Hepatocyte (in vitro differentiated cells): ENCODE measurements around the gene KDM8. TPM values are rescaled to one million over a fixed set of nuclear protein-coding genes. Genes with fewer than 3 reads are reported as not detected.

Experiments used
- DNase-seq: peaks from one replicate; pipeline ENCODE4 v3.0.0-alpha.2; 2016; ENCODE audit warnings: low spot score
- H2AFZ ChIP-seq: fragments of 200-600 bp; sonication (generic); 2 replicates; pipeline ENCODE4 v1.6.0; 2016; ENCODE audit warnings: antibody characterized with exemption, mild to moderate bottlenecking
- H3K27ac ChIP-seq: fragments of 200-600 bp; sonication (generic); 2 replicates; pipeline ENCODE4 v1.5.1; 2016; ENCODE audit warnings: mild to moderate bottlenecking
- H3K27me3 ChIP-seq: fragments of 200-600 bp; sonication (generic); 2 replicates; pipeline ENCODE4 v1.6.1; 2016
- H3K36me3 ChIP-seq: fragments of 200-600 bp; sonication (generic); replicated peaks from 2 replicates; pipeline ENCODE4 v1.5.1; 2016; ENCODE audit warnings: low read depth; ENCODE audit not compliant: insufficient read depth
- H3K4me1 ChIP-seq: fragments of 200-600 bp; sonication (generic); 2 replicates; pipeline ENCODE4 v1.5.1; 2016; ENCODE audit warnings: mild to moderate bottlenecking, moderate library complexity; ENCODE audit not compliant: insufficient read depth
- H3K4me2 ChIP-seq: fragments of 200-600 bp; sonication (generic); 2 replicates; pipeline ENCODE4 v1.6.0; 2016
- H3K4me3 ChIP-seq: fragments of 200-600 bp; sonication (generic); 2 replicates; pipeline ENCODE4 v1.5.1; 2016; ENCODE audit warnings: mild to moderate bottlenecking
- H3K79me2 ChIP-seq: fragments of 200-600 bp; sonication (generic); 2 replicates; pipeline ENCODE4 v1.6.0; 2017; ENCODE audit warnings: mild to moderate bottlenecking
- H3K9me2 ChIP-seq: fragments of 200-600 bp; sonication (generic); replicated peaks from 2 replicates; pipeline ENCODE4 v1.6.0; 2017; ENCODE audit warnings: mild to moderate bottlenecking; ENCODE audit not compliant: insufficient read depth
- H3K9me3 ChIP-seq: fragments of 200-600 bp; sonication (generic); 2 replicates; pipeline ENCODE4 v1.5.1; 2016; ENCODE audit warnings: low read depth, mild to moderate bottlenecking
- H4K20me1 ChIP-seq: fragments of 200-600 bp; sonication (generic); 2 replicates; pipeline ENCODE4 v1.6.0; 2016; ENCODE audit warnings: mild to moderate bottlenecking; ENCODE audit not compliant: insufficient read depth, poor library complexity, severe bottlenecking
- EZH2 ChIP-seq: fragments of 200-600 bp; sonication (generic); IDR thresholded peaks from 2 replicates; pipeline ENCODE4 v1.6.1; 2016; ENCODE audit warnings: antibody characterized with exemption, mild to moderate bottlenecking, borderline replicate concordance
- EZH2phosphoT487 ChIP-seq: fragments of 200-600 bp; sonication (generic); IDR thresholded peaks from one replicate; pipeline ENCODE4 v1.6.1; 2018; ENCODE audit warnings: antibody characterized with exemption, mild to moderate bottlenecking, low read depth, moderate library complexity; ENCODE audit not compliant: unreplicated experiment, severe bottlenecking
- WGBS: methylation state at CpG from one replicate; pipeline ENCODE4 v1.1.6; 2016; ENCODE audit warnings: low lambda C conversion rate; ENCODE audit errors: missing lambda C conversion rate; 5-methylcytosine and 5-hydroxymethylcytosine counted together
- polyA plus RNA-seq: library from polyadenylated mRNA; unstranded; fragments of >200 nt; fragmentation: Nextera tagmentation; extraction: Ambion mirVana; gene quantifications from 2 replicates; pipeline ENCODE4 v1.2.1, GENCODE V29; 2016
- total RNA-seq: library from RNA; depleted of rRNA; stranded (reverse); fragments of >200 nt; gene quantifications from 2 replicates; pipeline ENCODE4 v1.2.3, GENCODE V29; 2014
- TF ChIP-seq, protein P1 (sequence below): fragments of 200-600 bp; sonication (generic); IDR thresholded peaks from 2 replicates; pipeline ENCODE4 v1.5.1; 2016; ENCODE audit warnings: antibody characterized with exemption, mild to moderate bottlenecking; ENCODE audit not compliant: poor library complexity

The KDM8 gene
- total RNA-seq = 7.2 and 11.5 TPM in 2 replicates
- 5.6 and 9.7 TPM in 2 replicates for polyA plus RNA-seq

DNA sequence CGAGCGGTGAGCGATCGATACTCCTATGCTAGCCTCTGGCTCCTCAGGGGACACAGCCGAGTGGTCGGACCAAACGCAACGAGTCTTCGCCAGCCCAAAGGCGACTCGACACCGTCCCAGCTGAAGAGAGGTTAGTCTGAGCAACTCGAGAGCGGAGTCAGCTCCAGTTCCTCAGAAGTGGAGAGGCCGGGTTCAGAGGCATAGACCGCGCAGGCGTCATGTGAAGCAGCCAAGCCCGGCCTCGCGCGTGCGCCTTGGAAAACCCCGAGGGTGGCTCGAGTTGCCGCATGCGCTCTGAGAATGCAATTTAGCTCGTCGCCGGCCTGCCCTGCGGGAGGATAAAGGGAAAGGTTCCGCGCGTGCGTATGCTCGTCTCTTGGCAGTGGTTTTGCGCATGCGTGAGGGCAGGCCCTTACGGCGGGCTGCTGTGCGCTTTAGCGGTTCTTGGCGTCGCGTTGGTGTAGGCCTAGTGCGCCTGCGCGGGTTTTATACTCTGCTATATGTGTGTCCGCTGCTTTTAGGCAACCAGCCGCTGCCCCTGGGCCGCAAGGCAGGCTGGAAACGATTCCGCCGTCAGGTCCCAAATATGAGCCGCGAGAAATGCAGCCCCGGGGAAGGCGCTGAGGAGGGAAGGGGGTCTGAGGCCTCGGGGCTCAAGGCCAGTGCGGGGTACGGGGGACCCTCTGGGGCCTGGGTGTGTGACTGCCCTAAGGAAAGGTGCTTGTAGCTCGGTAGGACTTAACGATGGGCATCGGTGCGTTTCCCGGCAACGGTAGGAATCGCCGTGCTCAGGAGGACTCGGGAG, at the start of gene KDM8:
TSS of gene KDM8 (plus strand) at position 20 of the 805 bp plus-strand sequence. CDS start 6,598 bp downstream, outside the sequence.
- DNase-seq = peak; percentile 100
- H3K4me1 ChIP-seq = peaks cover 16% of the 10 kb centered on the region
- 2% methylated on average over 70 of the region's 70 CpGs for WGBS
- no peaks in the 10 kb centered on the region for H3K9me3 ChIP-seq
- no peaks in the 10 kb centered on the region for H3K36me3 ChIP-seq
- H3K79me2 ChIP-seq = peaks cover 18% of the 10 kb centered on the region
- H2AFZ ChIP-seq = peak within 1 kb of the TSS; percentile 80
- H3K27me3 ChIP-seq = no peaks in the 10 kb centered on the region
- H3K27ac ChIP-seq = peak within 1 kb of the TSS; percentile 97
- no peaks in the 10 kb centered on the region for H3K9me2 ChIP-seq
- peak within 1 kb of the TSS; percentile 83 for H3K4me2 ChIP-seq
- TF ChIP-seq, protein P1, sequence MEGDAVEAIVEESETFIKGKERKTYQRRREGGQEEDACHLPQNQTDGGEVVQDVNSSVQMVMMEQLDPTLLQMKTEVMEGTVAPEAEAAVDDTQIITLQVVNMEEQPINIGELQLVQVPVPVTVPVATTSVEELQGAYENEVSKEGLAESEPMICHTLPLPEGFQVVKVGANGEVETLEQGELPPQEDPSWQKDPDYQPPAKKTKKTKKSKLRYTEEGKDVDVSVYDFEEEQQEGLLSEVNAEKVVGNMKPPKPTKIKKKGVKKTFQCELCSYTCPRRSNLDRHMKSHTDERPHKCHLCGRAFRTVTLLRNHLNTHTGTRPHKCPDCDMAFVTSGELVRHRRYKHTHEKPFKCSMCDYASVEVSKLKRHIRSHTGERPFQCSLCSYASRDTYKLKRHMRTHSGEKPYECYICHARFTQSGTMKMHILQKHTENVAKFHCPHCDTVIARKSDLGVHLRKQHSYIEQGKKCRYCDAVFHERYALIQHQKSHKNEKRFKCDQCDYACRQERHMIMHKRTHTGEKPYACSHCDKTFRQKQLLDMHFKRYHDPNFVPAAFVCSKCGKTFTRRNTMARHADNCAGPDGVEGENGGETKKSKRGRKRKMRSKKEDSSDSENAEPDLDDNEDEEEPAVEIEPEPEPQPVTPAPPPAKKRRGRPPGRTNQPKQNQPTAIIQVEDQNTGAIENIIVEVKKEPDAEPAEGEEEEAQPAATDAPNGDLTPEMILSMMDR = no peak
- no peak for TF ChIP-seq EZH2
- no peak for TF ChIP-seq EZH2phosphoT487
- H4K20me1 ChIP-seq = no peaks in the 10 kb centered on the region
- H3K4me3 ChIP-seq = peak within 1 kb of the TSS; percentile 46

DNA sequence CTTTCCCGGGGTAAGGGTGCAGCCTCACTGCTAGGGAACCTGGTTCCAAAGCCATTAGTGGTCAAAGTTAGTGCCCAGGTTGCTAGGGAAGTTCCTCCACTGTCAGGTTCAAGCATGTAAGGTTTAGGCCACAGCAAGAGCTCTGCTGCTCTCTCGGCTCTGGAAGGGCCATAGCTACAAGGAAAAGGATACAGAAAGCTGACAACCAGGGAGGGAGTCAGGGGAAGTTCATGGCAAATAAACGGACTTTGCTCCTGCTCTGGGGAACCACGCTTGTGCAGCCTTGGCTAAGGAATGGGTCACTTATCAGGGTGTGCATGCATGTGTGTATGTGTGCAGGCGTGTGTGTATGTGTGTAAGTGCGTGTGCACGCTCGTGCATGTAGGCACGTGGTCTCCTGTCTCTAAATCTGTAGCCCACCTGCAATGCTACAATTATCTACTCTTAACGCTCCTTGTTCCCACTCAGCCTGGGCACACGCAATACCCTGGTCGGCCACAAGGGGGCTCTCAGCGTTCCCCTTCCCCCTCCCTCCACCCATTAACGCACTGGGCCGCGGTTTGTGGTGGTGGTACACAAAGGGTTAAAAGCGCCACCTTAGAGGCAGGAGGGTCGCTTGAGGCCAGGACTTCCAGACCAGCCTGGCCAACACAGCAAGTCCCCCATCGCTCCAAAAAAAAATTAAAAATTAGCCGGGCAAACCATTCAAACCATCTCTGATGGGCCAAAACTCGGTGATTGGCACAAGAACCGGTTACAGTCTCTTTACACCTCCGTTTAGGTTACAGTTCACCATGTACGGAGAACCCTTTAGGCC, 48.4 kb upstream of the KDM8 start:
- peak overlapping the region; percentile 56 for H3K4me2 ChIP-seq
- TF ChIP-seq EZH2 = no peak
- TF ChIP-seq, protein P1 = peak; percentile 82
- no peaks in the 10 kb centered on the region for H4K20me1 ChIP-seq
- no peaks in the 10 kb centered on the region for H3K9me2 ChIP-seq
- H3K27me3 ChIP-seq = no peaks in the 10 kb centered on the region
- peaks cover 6% of the 10 kb centered on the region for H3K4me1 ChIP-seq
- no peaks in the 10 kb centered on the region for H3K79me2 ChIP-seq
- no peak overlapping the region for H3K4me3 ChIP-seq
- 24% methylated on average over 24 of the region's 24 CpGs for WGBS
- H2AFZ ChIP-seq = no peak overlapping the region
- H3K36me3 ChIP-seq = no peaks in the 10 kb centered on the region
- peak overlapping the region; percentile 74 for H3K27ac ChIP-seq
- DNase-seq = peak; percentile 58
- no peaks in the 10 kb centered on the region for H3K9me3 ChIP-seq

DNA sequence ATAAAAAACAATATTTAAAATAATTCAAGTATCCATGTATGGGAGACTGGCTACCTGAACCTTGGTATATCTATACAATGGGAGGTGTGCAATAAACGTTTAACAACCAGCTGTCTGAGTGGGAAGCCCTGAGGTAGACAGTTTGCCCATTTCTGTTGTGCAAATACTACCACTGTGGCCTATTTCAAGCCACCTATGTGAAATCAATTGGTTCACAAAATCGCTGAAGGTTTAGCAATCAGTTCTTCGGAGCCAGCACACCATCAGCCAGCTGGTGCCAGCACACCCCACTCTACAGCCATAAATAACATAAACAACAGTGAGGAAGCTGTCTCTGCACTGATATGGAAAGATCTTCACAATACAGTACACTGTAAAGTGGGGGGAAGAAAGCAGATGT, 46.7 kb upstream of the KDM8 start:
- Histone ChIP-seq H3K4me3 (no peak overlapping the region), H3K4me1 (peaks cover 6% of the 10 kb centered on the region), H4K20me1 (no peaks in the 10 kb centered on the region), H3K27me3 (no peaks in the 10 kb centered on the region), H3K27ac (no peak overlapping the region), H3K36me3 (no peaks in the 10 kb centered on the region), H3K4me2 (no peak overlapping the region), H3K79me2 (no peaks in the 10 kb centered on the region), H2AFZ (no peak overlapping the region), H3K9me3 (no peaks in the 10 kb centered on the region), H3K9me2 (no peaks in the 10 kb centered on the region)
- TF ChIP-seq EZH2phosphoT487 = no peak
- DNase-seq = no peak
- WGBS = 41% methylated on average over 3 of the region's 3 CpGs

DNA sequence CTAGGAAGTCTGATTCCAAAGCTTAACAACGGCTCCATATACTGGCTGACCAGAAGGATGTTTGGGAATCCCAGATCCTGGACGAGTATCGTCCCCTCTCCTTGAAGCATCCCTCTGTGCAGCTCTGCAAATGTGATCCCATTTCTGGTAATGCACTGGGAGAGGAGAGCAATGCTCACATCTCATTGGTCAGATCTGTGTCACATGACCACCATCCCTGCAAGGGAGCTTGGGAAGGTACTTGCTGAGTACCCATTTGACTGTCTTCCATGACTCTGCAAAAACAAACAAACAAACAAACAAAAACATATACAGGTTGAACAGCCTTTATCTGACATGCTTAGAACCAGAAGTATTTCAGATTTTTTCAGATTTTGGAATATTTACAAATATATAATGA, 41.9 kb upstream of the KDM8 start:
- Histone ChIP-seq H2AFZ (no peak overlapping the region), H3K9me3 (no peaks in the 10 kb centered on the region), H3K9me2 (no peaks in the 10 kb centered on the region), H3K4me3 (no peak overlapping the region), H3K36me3 (no peaks in the 10 kb centered on the region), H3K27me3 (no peaks in the 10 kb centered on the region), H3K79me2 (no peaks in the 10 kb centered on the region), H3K4me2 (no peak overlapping the region), H3K4me1 (no peaks in the 10 kb centered on the region), H4K20me1 (no peaks in the 10 kb centered on the region), H3K27ac (no peak overlapping the region)
- WGBS = 94% methylated on average over 3 of the region's 3 CpGs
- TF ChIP-seq, protein P1 = no peak
- no peak for TF ChIP-seq EZH2
- TF ChIP-seq EZH2phosphoT487 = no peak
- DNase-seq = no peak
